ENCODE measurements around the gene SLC24A3. TPM values are rescaled to one million over a fixed set of nuclear protein-coding genes. Genes with fewer than 3 reads are reported as not detected.

The SLC24A3 gene
- total and polyA plus RNA-seq, 2 experiments from 2014 or later: 0.48 to 1.7 TPM

DNA sequence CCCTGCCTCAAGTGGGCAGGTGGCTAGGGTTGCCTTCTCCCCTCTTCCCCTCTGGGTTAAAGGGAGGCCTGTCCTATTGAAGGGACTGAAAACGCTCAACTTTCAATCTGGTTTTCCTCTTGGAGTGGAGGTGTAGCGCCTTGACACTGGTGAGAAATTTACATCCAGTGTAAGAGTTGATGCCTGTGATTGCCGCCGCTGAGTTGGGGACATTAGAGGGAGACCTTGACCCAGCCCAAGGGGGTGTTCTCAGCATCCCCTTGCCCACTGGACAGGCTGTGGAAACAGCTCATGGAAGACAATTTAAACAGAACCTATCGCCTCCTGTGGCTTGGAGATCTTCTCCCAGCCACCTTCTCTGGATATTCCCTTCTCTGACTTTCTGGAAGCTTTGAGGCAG, 61.6 kb downstream of the SLC24A3 start:
- H2AFZ ChIP-seq: no peak overlapping the region
- TF ChIP-seq EZH2 (IDR thresholded peaks at IDR 0.05; ENCODE audit: borderline replicate concordance): no peak
- TF ChIP-seq EZH2phosphoT487 (IDR thresholded peaks at IDR 0.05; ENCODE audit: low read depth, severe bottlenecking, unreplicated experiment): no peak
- TF ChIP-seq, protein P1, sequence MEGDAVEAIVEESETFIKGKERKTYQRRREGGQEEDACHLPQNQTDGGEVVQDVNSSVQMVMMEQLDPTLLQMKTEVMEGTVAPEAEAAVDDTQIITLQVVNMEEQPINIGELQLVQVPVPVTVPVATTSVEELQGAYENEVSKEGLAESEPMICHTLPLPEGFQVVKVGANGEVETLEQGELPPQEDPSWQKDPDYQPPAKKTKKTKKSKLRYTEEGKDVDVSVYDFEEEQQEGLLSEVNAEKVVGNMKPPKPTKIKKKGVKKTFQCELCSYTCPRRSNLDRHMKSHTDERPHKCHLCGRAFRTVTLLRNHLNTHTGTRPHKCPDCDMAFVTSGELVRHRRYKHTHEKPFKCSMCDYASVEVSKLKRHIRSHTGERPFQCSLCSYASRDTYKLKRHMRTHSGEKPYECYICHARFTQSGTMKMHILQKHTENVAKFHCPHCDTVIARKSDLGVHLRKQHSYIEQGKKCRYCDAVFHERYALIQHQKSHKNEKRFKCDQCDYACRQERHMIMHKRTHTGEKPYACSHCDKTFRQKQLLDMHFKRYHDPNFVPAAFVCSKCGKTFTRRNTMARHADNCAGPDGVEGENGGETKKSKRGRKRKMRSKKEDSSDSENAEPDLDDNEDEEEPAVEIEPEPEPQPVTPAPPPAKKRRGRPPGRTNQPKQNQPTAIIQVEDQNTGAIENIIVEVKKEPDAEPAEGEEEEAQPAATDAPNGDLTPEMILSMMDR (IDR thresholded peaks at IDR 0.05; ENCODE audit: poor library complexity): no peak
- H3K4me1 ChIP-seq (ENCODE audit: insufficient read depth): peaks cover 18% of the 10 kb centered on the region
- no peaks in the 10 kb centered on the region for H3K27me3 ChIP-seq
- no peaks in the 10 kb centered on the region for H3K9me2 ChIP-seq (replicated peaks; ENCODE audit: insufficient read depth)
- WGBS (ENCODE audit: low lambda C conversion rate, missing lambda C conversion rate): 94% methylated on average over 5 of the region's 5 CpGs
- DNase-seq (ENCODE audit: low spot score): no peak
- H3K9me3 ChIP-seq (ENCODE audit: low read depth): no peaks in the 10 kb centered on the region
- H3K4me3 ChIP-seq: no peak overlapping the region
- H3K36me3 ChIP-seq (replicated peaks; ENCODE audit: insufficient read depth, low read depth): no peaks in the 10 kb centered on the region
- no peaks in the 10 kb centered on the region for H4K20me1 ChIP-seq (ENCODE audit: insufficient read depth, poor library complexity, severe bottlenecking)
- H3K27ac ChIP-seq: no peak overlapping the region
- H3K4me2 ChIP-seq: no peak overlapping the region
- H3K79me2 ChIP-seq: no peaks in the 10 kb centered on the region

DNA sequence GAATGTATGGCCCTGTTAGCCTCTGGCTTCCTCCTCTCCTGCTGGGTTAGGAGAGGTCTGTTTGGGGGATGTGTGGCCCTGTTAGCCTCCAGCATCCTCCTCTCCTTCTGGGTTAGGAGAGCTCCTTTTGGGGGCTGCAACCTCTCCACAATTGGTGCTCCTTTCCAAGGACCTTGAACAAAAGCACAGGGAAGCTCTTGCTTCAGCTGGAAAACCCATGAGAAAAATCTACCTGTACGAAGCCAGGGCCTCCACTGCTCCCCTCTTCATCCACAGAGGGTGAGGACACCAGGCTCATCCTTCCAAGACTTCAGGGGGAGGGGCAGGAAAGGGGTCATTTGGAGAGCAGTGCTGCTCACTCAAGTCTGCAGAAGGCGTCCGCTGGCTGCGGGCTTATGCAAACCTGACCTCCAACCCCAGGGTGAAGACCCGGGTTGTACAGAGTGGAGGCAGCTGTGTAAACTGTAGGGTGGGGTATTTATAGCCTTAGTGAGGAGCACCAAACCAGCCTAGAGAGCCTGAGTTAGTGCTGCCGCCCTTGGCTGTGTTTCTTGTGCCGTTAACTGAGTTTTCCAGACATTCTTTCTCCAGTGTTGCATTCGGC, 62.1 kb downstream of the SLC24A3 start:
- Histone ChIP-seq H3K9me3 (ENCODE audit: low read depth) (no peaks in the 10 kb centered on the region), H3K27ac (no peak overlapping the region), H3K27me3 (no peaks in the 10 kb centered on the region), H2AFZ (no peak overlapping the region), H3K4me3 (no peak overlapping the region), H3K4me2 (peak overlapping the region; percentile 55), H3K4me1 (ENCODE audit: insufficient read depth) (peaks cover 18% of the 10 kb centered on the region), H3K36me3 (replicated peaks; ENCODE audit: insufficient read depth, low read depth) (no peaks in the 10 kb centered on the region), H4K20me1 (ENCODE audit: insufficient read depth, poor library complexity, severe bottlenecking) (no peaks in the 10 kb centered on the region), H3K9me2 (replicated peaks; ENCODE audit: insufficient read depth) (no peaks in the 10 kb centered on the region), H3K79me2 (no peaks in the 10 kb centered on the region)
- 59% methylated on average over 8 of the region's 8 CpGs for WGBS (ENCODE audit: low lambda C conversion rate, missing lambda C conversion rate)
- DNase-seq (ENCODE audit: low spot score): no peak
- TF ChIP-seq EZH2phosphoT487 (IDR thresholded peaks at IDR 0.05; ENCODE audit: low read depth, severe bottlenecking, unreplicated experiment) (no peak), EZH2 (IDR thresholded peaks at IDR 0.05; ENCODE audit: borderline replicate concordance) (no peak)
- TF ChIP-seq, protein P1 (IDR thresholded peaks at IDR 0.05; ENCODE audit: poor library complexity): no peak

DNA sequence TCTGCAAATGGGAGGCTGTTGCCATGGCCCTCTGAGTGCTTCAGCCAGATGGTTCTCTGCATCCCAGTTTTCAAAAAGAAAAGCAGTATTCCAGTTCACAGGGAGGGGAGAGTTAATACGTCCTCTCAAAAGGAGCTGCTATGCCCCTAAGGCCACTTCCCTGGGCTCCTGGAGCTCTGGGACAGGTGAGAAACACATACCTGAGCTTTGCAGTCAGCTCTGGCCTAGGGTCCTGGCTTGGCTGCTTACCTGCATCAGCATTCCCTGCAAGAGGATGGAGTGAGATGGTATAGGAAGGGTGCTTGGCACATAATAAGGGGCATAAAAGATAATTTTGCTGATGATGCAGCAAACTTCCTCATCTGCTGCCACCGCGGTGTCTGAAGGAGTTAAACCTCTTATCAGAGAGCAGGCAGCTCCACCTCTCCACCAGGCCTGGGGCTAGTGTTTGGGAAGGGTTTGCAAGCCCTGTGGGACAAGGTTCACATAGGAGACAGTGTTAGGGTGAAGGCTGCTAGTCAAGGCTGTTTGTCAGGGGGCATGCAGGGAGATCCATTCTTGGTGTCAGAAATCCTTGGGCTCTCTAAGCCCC, 62.7 kb downstream of the SLC24A3 start:
- H4K20me1 ChIP-seq (ENCODE audit: insufficient read depth, poor library complexity, severe bottlenecking): no peaks in the 10 kb centered on the region
- H2AFZ ChIP-seq: peak overlapping the region; percentile 59
- H3K79me2 ChIP-seq: no peaks in the 10 kb centered on the region
- no peak for DNase-seq (ENCODE audit: low spot score)
- H3K9me2 ChIP-seq (replicated peaks; ENCODE audit: insufficient read depth): no peaks in the 10 kb centered on the region
- TF ChIP-seq EZH2 (IDR thresholded peaks at IDR 0.05; ENCODE audit: borderline replicate concordance): no peak
- TF ChIP-seq, protein P1 (IDR thresholded peaks at IDR 0.05; ENCODE audit: poor library complexity): no peak
- H3K9me3 ChIP-seq (ENCODE audit: low read depth): no peaks in the 10 kb centered on the region
- peak overlapping the region; percentile 77 for H3K27ac ChIP-seq
- H3K4me3 ChIP-seq: no peak overlapping the region
- H3K27me3 ChIP-seq: no peaks in the 10 kb centered on the region
- H3K4me2 ChIP-seq: peak overlapping the region; percentile 55
- 43% methylated on average over 3 of the region's 3 CpGs for WGBS (ENCODE audit: low lambda C conversion rate, missing lambda C conversion rate)
- H3K4me1 ChIP-seq (ENCODE audit: insufficient read depth): peaks cover 18% of the 10 kb centered on the region
- H3K36me3 ChIP-seq (replicated peaks; ENCODE audit: insufficient read depth, low read depth): no peaks in the 10 kb centered on the region
